BLaER1 treated with 17β-estradiol and CSF1 and Interleukin-3, amounts not matched to agents 10 nM and 100 nM (cell line): ENCODE measurements around the gene FAM117A.

Experiments
- H3K27ac ChIP-seq, 11 experiments: shearing (Covaris generic); formaldehyde crosslinking; 2 replicates each; pipeline ENCODE4 v1.8.1; 2022
- H3K27me3 ChIP-seq, 11 experiments: shearing (Covaris generic); formaldehyde crosslinking; 2 replicates each; pipeline ENCODE4 v1.8.1; 2022
- H3K36me3 ChIP-seq, 11 experiments: shearing (Covaris generic); formaldehyde crosslinking; 2 replicates each; pipeline ENCODE4 v1.8.1; 2022
- H3K4me1 ChIP-seq, 10 experiments: shearing (Covaris generic); formaldehyde crosslinking; 2 replicates each; pipeline ENCODE4 v1.8.1; 2022
- H3K4me2 ChIP-seq, 11 experiments: shearing (Covaris generic); formaldehyde crosslinking; 2 replicates each; pipeline ENCODE4 v1.8.1; 2022
- H3K4me3 ChIP-seq, 10 experiments: shearing (Covaris generic); formaldehyde crosslinking; 2 replicates each; pipeline ENCODE4 v1.8.1; 2022
- H3K9ac ChIP-seq, 11 experiments: shearing (Covaris generic); formaldehyde crosslinking; 2 replicates each; pipeline ENCODE4 v1.8.1; 2022
- H3K9me3 ChIP-seq, 11 experiments: shearing (Covaris generic); formaldehyde crosslinking; replicated peaks in 1 of 11; 2 replicates each; pipeline ENCODE4 v1.8.1; 2022
- H4K20me1 ChIP-seq, 11 experiments: shearing (Covaris generic); formaldehyde crosslinking; 2 replicates each; pipeline ENCODE4 v1.8.1; 2022
- Cebpa-rat ChIP-seq, 11 experiments: shearing (Covaris generic); IDR thresholded peaks; 2 replicates each; pipeline ENCODE4 v1.8.1; 2022

FAM117A gene

GRCh38 chr17:49748223-49748622, 15.7 kb downstream of the FAM117A start:
- H3K9me3 ChIP-seq, result no peaks in the 10 kb centered on the region
- peak overlapping the region in 7 of 10 experiments; percentile 3 to 41 (median 35); a peak in 11 of 20 replicates for H3K4me3 ChIP-seq
- H3K9ac ChIP-seq, result peak overlapping the region in 8 of 11 experiments; percentile 52 to 90 (median 75); a peak in 17 of 22 replicates
- H3K27ac ChIP-seq, result peak overlapping the region in 9 of 11 experiments; percentile 94 to 100 (median 98); a peak in 17 of 22 replicates
- H4K20me1 ChIP-seq, result no peaks in the 10 kb centered on the region
- H3K4me2 ChIP-seq, result peak overlapping the region; percentile 80 to 97 (median 94)
- H3K4me1 ChIP-seq, result peaks cover 72 to 91% (median 90%) of the 10 kb centered on the region in 10 experiments
- H3K27me3 ChIP-seq, result no peaks in the 10 kb centered on the region
- TF ChIP-seq Cebpa-rat (IDR thresholded peaks at IDR 0.05), result no peak
- peaks cover 0 to 77% (median 17%) of the 10 kb centered on the region in 11 experiments; a peak in 12 of 22 replicates for H3K36me3 ChIP-seq

DNA sequence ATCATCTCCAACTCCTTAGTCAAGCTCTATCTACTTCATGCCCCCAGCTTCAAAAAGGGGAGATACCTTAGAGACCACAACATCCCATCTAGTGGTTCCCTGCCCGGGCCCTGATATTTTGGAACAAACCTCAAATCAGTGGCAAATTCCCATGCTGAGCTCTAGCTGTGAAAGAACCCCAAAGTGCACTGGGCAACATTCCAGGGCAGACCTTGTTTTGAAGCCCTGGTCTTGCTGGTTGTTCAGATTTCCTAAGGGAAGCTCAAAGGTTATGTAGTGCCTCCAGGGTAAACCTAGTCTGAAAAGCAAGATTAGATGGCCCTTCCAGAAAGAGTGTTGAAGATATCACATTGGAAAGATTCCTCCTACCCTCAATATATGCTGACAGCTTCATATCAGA, 16.3 kb downstream of the FAM117A start:
- peak overlapping the region; percentile 32 to 100 (median 96); a peak in 20 of 22 replicates for H3K27ac ChIP-seq

GRCh38 chr17:49746791-49747490, 17.0 kb downstream of the FAM117A start:
- Histone ChIP-seq H3K27ac (peak overlapping the region; percentile 32 to 100 (median 96); a peak in 20 of 22 replicates), H3K4me3 (peak overlapping the region in 8 of 10 experiments; percentile 2 to 41 (median 35); a peak in 13 of 20 replicates), H3K9me3 (no peaks in the 10 kb centered on the region), H3K27me3 (no peaks in the 10 kb centered on the region), H3K9ac (peak overlapping the region; percentile 45 to 90 (median 70); a peak in 21 of 22 replicates), H3K36me3 (peaks cover 0 to 66% (median 17%) of the 10 kb centered on the region in 11 experiments; a peak in 11 of 22 replicates), H3K4me2 (peak overlapping the region; percentile 80 to 97 (median 94)), H4K20me1 (no peaks in the 10 kb centered on the region), H3K4me1 (peaks cover 74 to 91% (median 90%) of the 10 kb centered on the region in 10 experiments)
- no peak for TF ChIP-seq Cebpa-rat (IDR thresholded peaks at IDR 0.05)

More for the DNA sequence above, 16.3 kb downstream of the FAM117A start:
- Histone ChIP-seq H3K4me1 (peaks cover 74 to 91% (median 90%) of the 10 kb centered on the region in 10 experiments), H3K4me2 (peak overlapping the region; percentile 80 to 97 (median 94)), H3K4me3 (peak overlapping the region in 8 of 10 experiments; percentile 3 to 41 (median 35); a peak in 12 of 20 replicates), H3K36me3 (peaks cover 0 to 72% (median 17%) of the 10 kb centered on the region in 11 experiments; a peak in 12 of 22 replicates), H3K9ac (peak overlapping the region in 10 of 11 experiments; percentile 47 to 90 (median 72); a peak in 19 of 22 replicates), H3K27me3 (no peaks in the 10 kb centered on the region), H4K20me1 (no peaks in the 10 kb centered on the region), H3K9me3 (no peaks in the 10 kb centered on the region)
- TF ChIP-seq Cebpa-rat (IDR thresholded peaks at IDR 0.05), result no peak

DNA sequence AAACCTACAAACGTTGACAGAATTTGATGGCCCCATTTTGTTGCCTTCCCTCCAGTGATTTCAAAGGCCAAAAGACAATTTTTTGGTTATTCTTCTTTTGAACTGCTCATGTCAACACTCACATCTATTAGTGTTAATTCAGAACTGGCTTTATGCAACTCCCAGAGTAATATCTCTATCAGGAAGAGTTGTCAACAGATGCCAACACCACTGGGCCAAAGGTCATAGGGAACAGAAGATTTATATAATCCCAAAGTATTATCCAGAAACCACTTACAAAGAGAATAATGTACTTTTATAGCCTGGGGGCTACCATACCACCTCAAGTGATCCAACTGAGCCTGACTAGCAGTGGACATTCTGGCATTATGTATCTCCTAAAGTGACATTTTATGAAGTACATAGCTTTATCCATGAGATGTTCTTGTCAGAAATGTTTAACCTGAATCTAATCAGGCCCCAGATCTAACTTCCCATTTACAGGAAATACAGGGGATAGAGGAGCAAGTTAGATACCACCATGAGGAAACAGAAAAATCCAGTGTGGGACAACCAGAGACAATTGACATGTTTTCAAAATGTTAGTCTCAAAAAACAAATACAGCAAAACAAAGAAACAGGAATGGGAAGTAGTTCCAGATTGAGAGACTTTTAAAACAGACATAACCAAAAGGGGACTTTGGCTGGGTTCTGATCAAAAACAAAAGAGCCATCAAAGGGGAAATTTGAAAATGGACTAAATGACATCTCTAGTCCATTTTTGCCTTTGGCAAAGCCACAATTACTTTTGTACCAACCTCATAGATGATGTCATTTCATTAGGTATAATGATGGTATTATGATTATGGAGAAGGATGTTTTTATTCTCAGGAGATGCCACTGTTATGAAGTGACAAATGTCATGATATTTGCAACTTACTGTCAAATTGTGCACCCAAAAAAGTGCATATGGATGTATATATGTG, 18.5 kb downstream of the FAM117A start:
- Histone ChIP-seq H3K36me3 (peaks cover 0 to 54% (median 10%) of the 10 kb centered on the region in 11 experiments; a peak in 10 of 22 replicates), H3K27ac (peak overlapping the region in 10 of 11 experiments; percentile 44 to 100 (median 97); a peak in 20 of 22 replicates), H3K9ac (peak overlapping the region in 8 of 11 experiments; percentile 52 to 94 (median 87); a peak in 14 of 22 replicates), H3K9me3 (no peaks in the 10 kb centered on the region), H4K20me1 (no peaks in the 10 kb centered on the region), H3K4me2 (peak overlapping the region; percentile 80 to 97 (median 94)), H3K27me3 (no peaks in the 10 kb centered on the region), H3K4me1 (peaks cover 88 to 91% (median 90%) of the 10 kb centered on the region in 10 experiments), H3K4me3 (no peak overlapping the region; a peak in 1 of 20 replicates)
- TF ChIP-seq Cebpa-rat (IDR thresholded peaks at IDR 0.05), result no peak

DNA sequence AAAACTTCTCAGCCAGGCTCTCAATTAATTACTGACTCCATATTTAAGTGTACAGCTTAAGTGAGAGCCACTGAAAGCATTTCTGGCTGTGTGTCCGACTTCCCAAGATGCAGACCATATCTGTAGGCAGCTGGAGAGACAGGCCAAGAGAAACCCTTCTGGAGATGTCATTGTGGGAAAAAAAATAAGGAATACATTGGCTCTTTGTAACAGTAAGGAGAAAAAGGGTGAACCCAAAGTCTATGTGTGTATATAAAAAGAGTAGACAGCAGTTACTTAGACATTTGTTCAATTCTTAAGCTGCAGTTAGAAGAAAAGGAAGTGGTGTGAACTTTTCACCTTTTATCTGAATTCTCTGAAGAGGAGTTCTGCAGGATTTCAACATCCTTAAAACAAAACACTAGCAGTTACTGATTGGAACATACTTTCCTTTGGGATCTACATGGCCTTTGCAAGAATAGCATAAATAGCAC, 21.7 kb downstream of the FAM117A start:
- Histone ChIP-seq H3K4me3 (peak overlapping the region in 9 of 10 experiments; percentile 11 to 71 (median 60); a peak in 15 of 20 replicates), H3K36me3 (peaks cover 0 to 55% (median 16%) of the 10 kb centered on the region in 11 experiments; a peak in 9 of 22 replicates), H3K4me2 (peak overlapping the region; percentile 85 to 97 (median 94)), H3K27ac (peak overlapping the region; percentile 66 to 100 (median 96); a peak in 21 of 22 replicates), H3K9ac (peak overlapping the region; percentile 44 to 94 (median 88); a peak in 21 of 22 replicates), H3K27me3 (no peaks in the 10 kb centered on the region), H3K9me3 (no peaks in the 10 kb centered on the region), H3K4me1 (peaks cover 96 to 100% (median 99%) of the 10 kb centered on the region in 10 experiments), H4K20me1 (no peaks in the 10 kb centered on the region)
- TF ChIP-seq Cebpa-rat (IDR thresholded peaks at IDR 0.05), result peak in 3 of 11 experiments; percentile 19 to 65 (median 56); a peak in 4 of 22 replicates

DNA sequence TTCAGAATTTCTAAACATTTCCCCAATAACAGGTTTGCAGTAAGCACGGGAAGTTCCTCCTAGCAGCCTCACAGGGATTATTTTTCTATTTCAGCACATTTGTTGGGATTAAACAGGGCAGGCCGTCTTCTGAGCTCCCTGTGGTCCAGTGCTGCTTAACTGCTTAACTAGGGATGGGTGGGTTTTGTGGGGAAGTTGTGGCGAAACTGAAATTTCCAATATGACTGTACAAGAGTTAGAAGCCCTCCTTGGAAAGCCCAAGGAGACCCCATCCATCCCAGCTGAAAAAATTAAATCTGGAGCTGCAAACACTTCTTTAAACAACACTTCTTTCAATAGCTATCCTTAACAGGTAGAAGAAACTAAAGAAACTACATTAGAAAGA, 22.2 kb downstream of the FAM117A start:
- no peaks in the 10 kb centered on the region for H3K9me3 ChIP-seq
- no peaks in the 10 kb centered on the region for H4K20me1 ChIP-seq
- no peaks in the 10 kb centered on the region for H3K27me3 ChIP-seq
- peak overlapping the region; percentile 85 to 97 (median 94) for H3K4me2 ChIP-seq
- peak overlapping the region in 9 of 10 experiments; percentile 11 to 71 (median 60); a peak in 16 of 20 replicates for H3K4me3 ChIP-seq
- H3K36me3 ChIP-seq, result peaks cover 0 to 56% (median 20%) of the 10 kb centered on the region in 11 experiments; a peak in 10 of 22 replicates
- peaks cover 96 to 100% (median 99%) of the 10 kb centered on the region in 10 experiments for H3K4me1 ChIP-seq
- H3K27ac ChIP-seq, result peak overlapping the region; percentile 66 to 100 (median 96); a peak in 21 of 22 replicates
- peak overlapping the region; percentile 53 to 94 (median 88); a peak in 21 of 22 replicates for H3K9ac ChIP-seq
- TF ChIP-seq Cebpa-rat (IDR thresholded peaks at IDR 0.05), result no peak

- H3K27me3 ChIP-seq, result no peaks in the 10 kb centered on the region
- H3K4me2 ChIP-seq, result peak overlapping the region; percentile 85 to 97 (median 94)
- no peak for TF ChIP-seq Cebpa-rat (IDR thresholded peaks at IDR 0.05)
- H3K4me1 ChIP-seq, result peaks cover 94 to 100% (median 98%) of the 10 kb centered on the region in 10 experiments
- H3K9me3 ChIP-seq, result no peaks in the 10 kb centered on the region
- H3K4me3 ChIP-seq, result peak overlapping the region in 9 of 10 experiments; percentile 42 to 71 (median 60); a peak in 18 of 20 replicates
- peaks cover 0 to 56% (median 23%) of the 10 kb centered on the region in 11 experiments; a peak in 11 of 22 replicates for H3K36me3 ChIP-seq
- H3K27ac ChIP-seq, result peak overlapping the region; percentile 66 to 100 (median 96)
- H3K9ac ChIP-seq, result peak overlapping the region; percentile 53 to 94 (median 88); a peak in 21 of 22 replicates
- H4K20me1 ChIP-seq, result no peaks in the 10 kb centered on the region
Observed at GRCh38 chr17:49741009-49741691, 22.8 kb downstream of the FAM117A start.
